Mucosa of descending colon (tissue), 3 donors: Measurements from ENCODE around the gene BYSL. TPM values are rescaled to one million over a fixed set of nuclear protein-coding genes. Genes with fewer than 3 reads are reported as not detected.

Source experiments
- ATAC-seq: fragments of 200-7000 bp; cut with Tn5 transposase; one replicate; pipeline ENCODE4 v1.9.1; 2020; ENCODE audit warnings: mild to moderate bottlenecking, moderate library complexity
- DNase-seq, 3 donors: peaks; one replicate each; pipeline ENCODE4 v3.0.0-alpha.2; 2020
- H3K36me3 ChIP-seq: fragments of 200-600 bp; one replicate; pipeline ENCODE4 v1.8.0; 2021; ENCODE audit warnings: low read depth, mild to moderate bottlenecking
- H3K4me1 ChIP-seq: fragments of 200-600 bp; one replicate; pipeline ENCODE4 v1.8.0; 2021; ENCODE audit warnings: low read depth, mild to moderate bottlenecking
- H3K4me3 ChIP-seq: fragments of 200-600 bp; one replicate; pipeline ENCODE4 v1.8.0; 2021; ENCODE audit warnings: mild to moderate bottlenecking
- H3K9me3 ChIP-seq: fragments of 200-600 bp; one replicate; pipeline ENCODE4 v1.8.0; 2021; ENCODE audit warnings: mild to moderate bottlenecking
- intact Hi-C, 2 donors: fragments of 100-400 bp; cut with DNase I in 1 of 2; cut with micrococcal nuclease in 1 of 2; formaldehyde crosslinking; loops; one replicate each; pipeline versions ENCODE4 v1.11.0 to v1.11.1; 2022; cut with DNase I, micrococcal nuclease
- total RNA-seq, 3 donors: library from RNA; stranded (reverse); fragmentation: NEBNext Ultra II Directional in 2 of 3; extraction: Animal tissue kit (Norgen Biotek cat#: 25700) in 2 of 3; gene quantifications; one replicate each; pipeline versions ENCODE4 v1.2.1 to v1.2.4, GENCODE V29; 2021 to 2023
- TF ChIP-seq, protein P1 (sequence below): fragments of 200-600 bp; IDR thresholded peaks from one replicate; pipeline ENCODE4 v1.8.0; 2022; ENCODE audit warnings: antibody characterized with exemption, mild to moderate bottlenecking
- donor health status: DM: no; HTN: no; CAD: no; lungs with moderate emphysema.
- donor health status: DM: no; HTN: no; CAD: no.
- donor health status: DM: no; HTN: yes; CAD: no.

Gene BYSL
- total RNA-seq, 3 donors from 2014 or later = 7.5 to 10.5 (median 10.2) TPM

DNA sequence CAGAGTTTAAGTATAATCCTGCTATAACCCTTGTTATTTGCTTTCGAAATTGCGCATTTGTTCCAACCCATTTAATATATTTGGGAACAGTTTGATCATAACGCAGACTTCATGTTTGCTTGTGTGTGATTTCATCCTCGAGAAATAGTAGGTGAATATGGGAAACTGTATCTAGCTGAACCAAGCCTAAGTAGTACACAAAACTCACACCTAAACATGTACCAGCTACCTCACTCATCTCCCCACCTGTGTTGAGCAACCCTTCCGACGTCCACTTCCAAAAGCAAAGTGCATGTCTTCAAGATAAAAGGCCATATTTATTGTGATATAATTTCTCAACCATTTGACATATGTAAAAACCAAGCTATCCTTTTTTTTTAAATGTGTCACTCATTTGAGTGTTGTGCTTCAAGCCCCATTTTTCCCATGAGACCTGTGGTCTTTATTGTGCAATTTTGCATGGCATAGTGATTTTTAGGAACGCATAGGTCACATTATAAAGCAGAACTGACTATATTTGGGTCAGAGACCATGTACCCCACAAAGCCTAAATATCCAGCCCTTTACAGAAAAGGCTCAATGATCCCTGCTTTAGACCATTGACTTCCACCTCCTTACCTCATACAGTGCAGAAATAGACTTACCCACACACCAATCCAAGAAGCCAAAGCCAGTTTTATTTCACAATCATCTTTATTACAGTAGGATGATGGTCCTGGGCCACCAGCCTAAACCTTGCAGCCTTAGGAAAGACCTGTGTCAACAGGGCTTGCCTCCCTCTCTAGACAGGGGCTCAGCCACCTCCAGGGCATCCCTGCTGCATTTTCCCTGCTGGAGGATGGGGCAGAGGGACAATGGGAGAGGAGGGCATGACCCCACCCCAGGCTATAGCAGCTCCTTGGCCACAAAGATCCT is 13.2 kb downstream of the BYSL start:
- DNase-seq (no peak), ATAC-seq (no peak)
- TF ChIP-seq, protein P1, sequence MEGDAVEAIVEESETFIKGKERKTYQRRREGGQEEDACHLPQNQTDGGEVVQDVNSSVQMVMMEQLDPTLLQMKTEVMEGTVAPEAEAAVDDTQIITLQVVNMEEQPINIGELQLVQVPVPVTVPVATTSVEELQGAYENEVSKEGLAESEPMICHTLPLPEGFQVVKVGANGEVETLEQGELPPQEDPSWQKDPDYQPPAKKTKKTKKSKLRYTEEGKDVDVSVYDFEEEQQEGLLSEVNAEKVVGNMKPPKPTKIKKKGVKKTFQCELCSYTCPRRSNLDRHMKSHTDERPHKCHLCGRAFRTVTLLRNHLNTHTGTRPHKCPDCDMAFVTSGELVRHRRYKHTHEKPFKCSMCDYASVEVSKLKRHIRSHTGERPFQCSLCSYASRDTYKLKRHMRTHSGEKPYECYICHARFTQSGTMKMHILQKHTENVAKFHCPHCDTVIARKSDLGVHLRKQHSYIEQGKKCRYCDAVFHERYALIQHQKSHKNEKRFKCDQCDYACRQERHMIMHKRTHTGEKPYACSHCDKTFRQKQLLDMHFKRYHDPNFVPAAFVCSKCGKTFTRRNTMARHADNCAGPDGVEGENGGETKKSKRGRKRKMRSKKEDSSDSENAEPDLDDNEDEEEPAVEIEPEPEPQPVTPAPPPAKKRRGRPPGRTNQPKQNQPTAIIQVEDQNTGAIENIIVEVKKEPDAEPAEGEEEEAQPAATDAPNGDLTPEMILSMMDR = no peak
- Histone ChIP-seq H3K9me3 (no peaks in the 10 kb centered on the region), H3K4me3 (no peak overlapping the region), H3K36me3 (peaks cover 5% of the 10 kb centered on the region), H3K4me1 (peaks cover 11% of the 10 kb centered on the region)
- intact Hi-C loops = no loop called here

GRCh38 chr6:41935193-41935574 is 13.9 kb downstream of the BYSL start:
- DNase-seq (no peak), ATAC-seq (no peak)
- intact Hi-C loops = no loop called here
- Histone ChIP-seq H3K9me3 (no peaks in the 10 kb centered on the region), H3K4me1 (peaks cover 18% of the 10 kb centered on the region), H3K36me3 (peaks cover 5% of the 10 kb centered on the region), H3K4me3 (no peak overlapping the region)
- TF ChIP-seq, protein P1 = no peak

GRCh38 chr6:41935685-41936072 is 14.4 kb downstream of the BYSL start:
- intact Hi-C loops = no loop called here

GRCh38 chr6:41936073-41936837 is 15.0 kb downstream of the BYSL start:
- TF ChIP-seq, protein P1 = peak; percentile 66
- intact Hi-C loops = no loop called here
- Histone ChIP-seq H3K4me3 (no peak overlapping the region), H3K4me1 (peaks cover 23% of the 10 kb centered on the region), H3K9me3 (no peaks in the 10 kb centered on the region), H3K36me3 (peaks cover 5% of the 10 kb centered on the region)
- peak; percentile 52 to 82 (median 71) for DNase-seq
- peak; percentile 71 for ATAC-seq

More at GRCh38 chr6:41935685-41936072, 14.4 kb downstream of the BYSL start:
- ATAC-seq (no peak), DNase-seq (peak in 1 of 3 donors; percentile 32)
- no peak overlapping the region for H3K4me3 ChIP-seq
- peaks cover 5% of the 10 kb centered on the region for H3K36me3 ChIP-seq
- H3K9me3 ChIP-seq = no peaks in the 10 kb centered on the region
- TF ChIP-seq, protein P1 = no peak
- peaks cover 23% of the 10 kb centered on the region for H3K4me1 ChIP-seq

DNA sequence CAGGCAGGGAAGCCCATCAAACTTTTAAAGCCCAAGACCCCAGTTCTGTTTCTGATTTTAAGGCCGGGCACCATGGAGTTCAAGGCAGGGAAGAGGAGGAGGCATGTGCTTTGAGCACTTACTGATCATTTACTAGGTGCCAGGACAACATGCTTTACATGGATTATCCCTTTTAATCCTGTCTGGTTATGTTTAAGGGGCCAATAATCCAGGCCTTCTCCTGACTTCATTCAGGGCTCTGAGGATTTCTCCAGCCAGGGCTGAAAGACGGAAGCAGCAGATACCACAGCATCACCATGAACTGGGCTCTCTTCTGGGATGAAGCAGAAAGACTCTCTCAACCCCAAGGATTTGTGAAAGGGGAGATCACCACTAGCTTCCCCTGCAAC is 16.2 kb downstream of the BYSL start:
- intact Hi-C loops = no loop called here
- no peak for ATAC-seq

More for the DNA sequence above, 16.2 kb downstream of the BYSL start:
- Histone ChIP-seq H3K4me3 (no peak overlapping the region), H3K4me1 (peaks cover 23% of the 10 kb centered on the region), H3K36me3 (peaks cover 5% of the 10 kb centered on the region), H3K9me3 (no peaks in the 10 kb centered on the region)
- TF ChIP-seq, protein P1 = no peak
- DNase-seq = no peak
